Coronary artery (tissue), 2 donors: ENCODE results near the gene GGCX.
"Not testable (repeated sequence)": the region's sequence is repeated elsewhere in the genome, so short reads cannot be mapped to it uniquely, and the experiment has no call there.

Experiments
- DNase-seq: peaks from one replicate; pipeline ENCODE4 v3.0.0-alpha.2; 2017; ENCODE audit warnings: low spot score
- H3K27ac ChIP-seq, 2 donors: fragments of 200-600 bp; sonication (generic); one replicate each; pipeline ENCODE4 v1.5.1; 2016 to 2019
- H3K4me3 ChIP-seq: fragments of 200-600 bp; sonication (generic); 2 replicates; pipeline ENCODE4 v1.5.1; 2016; ENCODE audit warnings: mild to moderate bottlenecking, moderate library complexity
- TF ChIP-seq, protein P1 (sequence below): fragments of 200-600 bp; sonication (generic); IDR thresholded peaks from one replicate; pipeline ENCODE4 v1.5.1; 2019; ENCODE audit warnings: antibody characterized with exemption

The GGCX gene

DNA sequence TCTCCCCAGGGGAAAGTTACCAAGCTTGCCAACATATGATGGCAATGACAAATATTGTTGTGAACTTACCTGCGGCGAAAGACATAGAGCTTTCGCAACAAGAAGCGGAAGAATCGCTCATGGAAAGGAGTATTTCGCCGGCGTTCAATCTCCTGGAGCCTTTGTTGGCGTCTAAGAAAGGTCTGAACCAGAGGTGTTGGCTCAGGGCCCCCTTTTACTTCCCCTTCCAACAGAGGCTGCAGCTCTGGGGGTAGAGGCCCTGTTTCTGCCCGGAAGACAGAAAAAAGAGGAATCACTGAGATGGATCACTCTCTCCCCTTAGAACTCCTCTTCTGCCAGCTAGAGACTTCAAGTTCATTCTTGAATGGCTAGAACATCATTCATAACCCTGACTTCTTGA is 10.8 kb downstream of the GGCX start:
- TF ChIP-seq, protein P1, sequence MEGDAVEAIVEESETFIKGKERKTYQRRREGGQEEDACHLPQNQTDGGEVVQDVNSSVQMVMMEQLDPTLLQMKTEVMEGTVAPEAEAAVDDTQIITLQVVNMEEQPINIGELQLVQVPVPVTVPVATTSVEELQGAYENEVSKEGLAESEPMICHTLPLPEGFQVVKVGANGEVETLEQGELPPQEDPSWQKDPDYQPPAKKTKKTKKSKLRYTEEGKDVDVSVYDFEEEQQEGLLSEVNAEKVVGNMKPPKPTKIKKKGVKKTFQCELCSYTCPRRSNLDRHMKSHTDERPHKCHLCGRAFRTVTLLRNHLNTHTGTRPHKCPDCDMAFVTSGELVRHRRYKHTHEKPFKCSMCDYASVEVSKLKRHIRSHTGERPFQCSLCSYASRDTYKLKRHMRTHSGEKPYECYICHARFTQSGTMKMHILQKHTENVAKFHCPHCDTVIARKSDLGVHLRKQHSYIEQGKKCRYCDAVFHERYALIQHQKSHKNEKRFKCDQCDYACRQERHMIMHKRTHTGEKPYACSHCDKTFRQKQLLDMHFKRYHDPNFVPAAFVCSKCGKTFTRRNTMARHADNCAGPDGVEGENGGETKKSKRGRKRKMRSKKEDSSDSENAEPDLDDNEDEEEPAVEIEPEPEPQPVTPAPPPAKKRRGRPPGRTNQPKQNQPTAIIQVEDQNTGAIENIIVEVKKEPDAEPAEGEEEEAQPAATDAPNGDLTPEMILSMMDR = no peak
- no peak for DNase-seq
- H3K27ac ChIP-seq = no peak overlapping the region
- no peak overlapping the region for H3K4me3 ChIP-seq

GRCh38 chr2:85549826-85550225 is 11.5 kb downstream of the GGCX start:
- TF ChIP-seq, protein P1 = no peak
- no peak overlapping the region for H3K4me3 ChIP-seq
- DNase-seq = no peak
- H3K27ac ChIP-seq = no peak overlapping the region

DNA sequence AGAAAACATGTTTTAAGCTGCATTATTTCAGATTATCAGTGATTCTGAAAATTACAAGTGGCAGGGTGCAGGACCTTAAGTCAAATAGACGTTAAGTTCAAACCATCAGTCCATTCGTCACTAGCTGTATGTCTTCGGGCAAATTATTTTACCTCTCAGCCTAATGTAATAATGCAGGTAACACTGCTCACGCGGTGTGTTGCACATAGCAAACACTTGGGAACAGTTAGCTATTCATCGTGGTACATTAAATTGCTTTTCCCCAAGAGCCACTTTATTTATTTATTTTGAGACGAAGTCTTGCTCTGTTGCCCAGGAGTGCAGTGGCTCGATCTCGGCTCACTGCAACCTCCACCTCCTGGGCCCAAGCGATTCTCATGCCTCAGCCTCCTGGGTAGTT is 12.2 kb downstream of the GGCX start:
- TF ChIP-seq, protein P1 = no peak
- DNase-seq = no peak
- Histone ChIP-seq H3K4me3 (no peak overlapping the region), H3K27ac (no peak overlapping the region)

DNA sequence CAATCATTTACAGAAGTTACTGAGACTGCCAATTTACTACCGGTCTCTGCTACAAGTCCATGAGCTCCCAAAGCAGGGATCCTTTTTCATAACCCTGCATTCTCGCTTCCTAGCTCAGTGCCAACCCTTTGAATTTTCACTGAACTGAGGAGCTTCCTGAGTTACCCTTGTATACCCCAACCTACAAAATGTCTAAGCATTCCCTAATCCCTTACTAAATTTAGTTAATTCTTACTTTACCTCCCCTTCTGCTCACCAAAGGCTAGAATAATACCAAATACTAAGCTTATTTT is 12.7 kb downstream of the GGCX start:
- no peak for DNase-seq
- TF ChIP-seq, protein P1 = no peak

DNA sequence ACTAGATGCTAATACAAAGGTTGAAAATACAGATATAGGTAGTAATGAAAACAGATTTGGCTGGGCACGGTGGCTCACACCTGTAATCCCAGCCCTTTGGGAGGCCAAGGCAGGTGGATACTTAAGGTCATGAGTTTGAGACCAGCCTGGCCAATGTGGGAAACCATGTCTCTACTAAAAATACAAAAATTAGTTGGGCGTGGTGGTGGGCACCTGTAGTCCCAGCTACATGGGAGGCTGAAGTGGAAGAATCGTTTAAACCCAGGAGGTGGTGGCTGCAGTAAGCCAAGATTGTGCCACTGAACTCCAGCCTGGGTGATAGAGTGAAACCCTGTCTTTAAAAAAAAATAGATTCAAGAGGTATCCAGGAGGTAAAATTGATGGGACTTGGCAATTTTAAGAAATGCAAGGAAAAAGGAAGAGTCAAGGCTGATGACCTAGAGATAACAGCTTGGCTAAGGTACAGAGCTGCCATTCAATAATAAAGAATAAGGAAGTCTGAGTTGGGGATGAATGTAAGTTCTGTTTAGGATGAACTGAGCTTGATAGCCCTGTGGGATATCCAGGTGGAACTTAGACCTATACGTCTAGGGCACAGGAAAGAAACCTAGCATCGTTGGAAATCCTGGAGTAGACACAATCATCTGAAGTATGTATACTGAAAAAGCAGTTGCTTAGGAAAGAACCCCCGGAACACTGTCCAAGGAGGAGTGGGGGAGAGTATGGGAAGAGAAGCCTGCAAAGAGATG is 13.3 kb downstream of the GGCX start:
- TF ChIP-seq, protein P1 = no peak
- H3K4me3 ChIP-seq = no peak overlapping the region
- no peak overlapping the region for H3K27ac ChIP-seq
- no peak for DNase-seq

More for the DNA sequence above, 12.7 kb downstream of the GGCX start:
- Histone ChIP-seq H3K4me3 (no peak overlapping the region), H3K27ac (no peak overlapping the region)

GRCh38 chr2:85547089-85547858 is 14.0 kb downstream of the GGCX start:
- TF ChIP-seq, protein P1 = no peak
- H3K4me3 ChIP-seq = no peak overlapping the region
- DNase-seq = no peak
- H3K27ac ChIP-seq = no peak overlapping the region

GRCh38 chr2:85545780-85546240 is 15.5 kb downstream of the GGCX start:
- TF ChIP-seq, protein P1 = no peak
- Histone ChIP-seq H3K27ac (no peak overlapping the region), H3K4me3 (no peak overlapping the region)
- DNase-seq = no peak

- not testable (repeated sequence) for H3K4me3 ChIP-seq, DNase-seq
- peak overlapping the region; percentile 13 to 26 for H3K27ac ChIP-seq
These were observed 16.1 kb downstream of the GGCX start for GRCh38 chr2:85544915-85545779.

DNA sequence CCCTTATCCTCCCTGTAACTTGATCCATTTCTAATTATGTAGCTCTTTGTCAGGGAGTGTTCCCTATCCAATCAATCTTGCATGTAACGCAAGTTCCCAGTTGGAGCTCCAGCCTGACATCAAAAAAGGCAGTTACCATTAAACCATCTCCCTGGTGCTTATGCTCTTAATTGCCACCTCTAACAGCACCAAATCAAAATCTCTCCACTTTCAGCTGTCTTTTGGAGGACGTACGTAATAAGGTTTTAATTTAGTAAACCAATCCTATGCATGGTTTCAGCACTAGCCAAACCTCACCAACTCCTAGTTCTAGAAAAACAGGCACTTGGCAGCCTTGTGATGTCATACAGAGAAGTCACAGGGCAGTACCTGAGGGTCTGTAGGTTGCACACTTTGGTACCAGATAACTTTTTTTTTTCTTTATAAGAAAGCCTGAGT is 17.0 kb downstream of the GGCX start:
- not testable (repeated sequence) for H3K4me3 ChIP-seq, DNase-seq, H3K27ac ChIP-seq
